Astrocyte (in vitro differentiated cells and primary cell): ENCODE results near the gene ZNF480. TPM values are rescaled to one million over a fixed set of nuclear protein-coding genes. Genes with fewer than 3 reads are reported as not detected.

ENCODE experiments used
- DNase-seq: peaks from one replicate; pipeline ENCODE4 v3.0.0-alpha.2; 2010; ENCODE audit warnings: low read depth
- FAIRE-seq: peaks from 2 replicates; lab custom pipeline; 2011; peaks lifted over from hg19 to GRCh38; lab: Jason Lieb, UNC
- H2AFZ ChIP-seq: 2 replicates; pipeline ENCODE4 v1.6.0; 2012; ENCODE audit warnings: low read depth, low read length, inconsistent platforms
- H3K27ac ChIP-seq: 2 replicates; pipeline ENCODE4 v1.5.1; 2011; ENCODE audit warnings: low read depth, low read length, inconsistent platforms
- H3K27me3 ChIP-seq: 2 replicates; pipeline ENCODE4 v1.6.0; 2011; ENCODE audit warnings: low read length, inconsistent platforms; ENCODE audit not compliant: insufficient read depth
- H3K36me3 ChIP-seq: 2 replicates; pipeline ENCODE4 v1.5.1; 2011; ENCODE audit warnings: low read length, inconsistent platforms; ENCODE audit not compliant: insufficient read depth
- H3K4me1 ChIP-seq: 2 replicates; pipeline ENCODE4 v1.5.1; 2011; ENCODE audit warnings: low read length, inconsistent platforms; ENCODE audit not compliant: insufficient read depth
- H3K4me2 ChIP-seq: 2 replicates; pipeline ENCODE4 v1.6.0; 2012; ENCODE audit warnings: low read length, inconsistent platforms
- H3K4me3 ChIP-seq: 2 replicates; pipeline ENCODE4 v1.5.1; 2011; ENCODE audit warnings: low read depth, mild to moderate bottlenecking, low read length, inconsistent platforms; ENCODE audit not compliant: insufficient read depth
- H3K79me2 ChIP-seq: 2 replicates; pipeline ENCODE4 v1.6.0; 2012; ENCODE audit warnings: mild to moderate bottlenecking, low read length, inconsistent platforms; ENCODE audit not compliant: insufficient read depth
- H3K9ac ChIP-seq: 2 replicates; pipeline ENCODE4 v1.6.0; 2012; ENCODE audit warnings: mild to moderate bottlenecking, low read length, inconsistent platforms
- H3K9me3 ChIP-seq: 2 replicates; pipeline ENCODE4 v1.5.1; 2012; ENCODE audit warnings: low read depth, mild to moderate bottlenecking, low read length, inconsistent platforms; ENCODE audit not compliant: insufficient read depth
- H4K20me1 ChIP-seq: 2 replicates; pipeline ENCODE4 v1.6.0; 2012; ENCODE audit warnings: low read length, inconsistent platforms; ENCODE audit not compliant: insufficient read depth
- H3K27ac Mint-ChIP-seq: one replicate; pipeline ENCODE4 v1.8.0; 2021; ENCODE audit warnings: mild to moderate bottlenecking, mixed read lengths; ENCODE audit not compliant: unreplicated experiment
- H3K27me3 Mint-ChIP-seq: one replicate; pipeline ENCODE4 v1.8.0; 2021; ENCODE audit warnings: low read depth, mixed read lengths; ENCODE audit not compliant: unreplicated experiment
- H3K36me3 Mint-ChIP-seq: one replicate; pipeline ENCODE4 v1.8.0; 2021; ENCODE audit warnings: low read depth, mixed read lengths; ENCODE audit not compliant: unreplicated experiment
- H3K4me1 Mint-ChIP-seq: one replicate; pipeline ENCODE4 v1.8.0; 2021; ENCODE audit warnings: low read depth, mixed read lengths; ENCODE audit not compliant: unreplicated experiment
- H3K4me3 Mint-ChIP-seq: one replicate; pipeline ENCODE4 v1.8.0; 2021; ENCODE audit warnings: mild to moderate bottlenecking, moderate library complexity, mixed read lengths; ENCODE audit not compliant: unreplicated experiment
- H3K9me3 Mint-ChIP-seq: one replicate; pipeline ENCODE4 v1.8.0; 2021; ENCODE audit warnings: mild to moderate bottlenecking, mixed read lengths; ENCODE audit not compliant: unreplicated experiment
- EZH2 ChIP-seq: IDR thresholded peaks from 2 replicates; pipeline ENCODE4 v1.6.1; 2012; ENCODE audit warnings: mild to moderate bottlenecking, low read length, inconsistent platforms; ENCODE audit not compliant: insufficient read depth
- total RNA-seq: library from RNA; stranded (reverse); gene quantifications from 2 replicates; pipeline ENCODE4 v1.2.1, GENCODE V29; 2021
- TF ChIP-seq, protein P1 (sequence below): IDR thresholded peaks from 2 replicates; pipeline ENCODE4 v1.5.1; 2011; ENCODE audit warnings: low read depth, mild to moderate bottlenecking, inconsistent platforms, low read length, moderate library complexity; ENCODE audit not compliant: insufficient read depth

ZNF480 gene
- total RNA-seq, 1 donor from 2014 or later: 12.6 TPM

DNA sequence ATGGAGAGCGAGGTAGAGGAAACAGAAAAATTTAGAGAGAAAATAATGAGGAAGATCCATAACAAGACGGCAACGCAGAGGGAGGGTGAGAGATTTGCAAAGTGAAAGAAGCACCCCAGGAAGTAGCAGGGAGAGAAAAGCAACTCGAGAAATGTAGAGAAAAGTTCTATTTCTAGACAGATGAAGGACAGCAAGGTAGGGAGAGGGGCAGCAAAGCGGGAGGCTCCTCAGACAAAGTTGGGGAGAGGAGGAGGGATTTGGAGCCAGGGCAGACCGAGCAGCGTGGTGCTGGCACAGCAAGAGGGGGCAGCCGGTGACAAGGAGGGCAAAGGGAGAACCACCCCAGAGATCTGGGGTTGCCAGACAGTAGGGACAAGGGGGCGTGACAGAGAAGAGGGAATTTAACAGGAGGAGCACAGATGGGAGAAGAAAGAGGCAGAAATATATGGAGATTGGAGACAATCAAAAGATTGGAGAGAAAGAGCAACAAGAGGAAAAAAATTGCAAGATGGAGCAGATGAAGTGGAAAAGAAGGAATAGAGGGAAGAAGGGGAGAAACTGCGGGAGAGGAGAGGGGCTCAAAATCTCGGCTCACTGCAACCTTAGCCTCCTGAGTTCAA, 26.6 kb upstream of the ZNF480 start:
- H4K20me1 ChIP-seq: peaks cover 17% of the 10 kb centered on the region
- no peak for DNase-seq
- no peak for FAIRE-seq
- peak overlapping the region; percentile 96 for H3K4me3 ChIP-seq
- no peaks in the 10 kb centered on the region for H3K27me3 Mint-ChIP-seq
- peak overlapping the region; percentile 90 for H2AFZ ChIP-seq
- H3K79me2 ChIP-seq: peaks cover 57% of the 10 kb centered on the region
- H3K4me2 ChIP-seq: peak overlapping the region; percentile 91
- peak overlapping the region; percentile 100 for H3K9ac ChIP-seq
- peak overlapping the region; percentile 98 for H3K27ac ChIP-seq
- H3K9me3 Mint-ChIP-seq: peaks cover 10% of the 10 kb centered on the region
- H3K4me1 ChIP-seq: no peaks in the 10 kb centered on the region
- H3K9me3 ChIP-seq: peaks cover 5% of the 10 kb centered on the region
- H3K4me1 Mint-ChIP-seq: peaks cover 14% of the 10 kb centered on the region
- peak overlapping the region; percentile 99 for H3K27ac Mint-ChIP-seq
- TF ChIP-seq EZH2: no peak
- TF ChIP-seq, protein P1, sequence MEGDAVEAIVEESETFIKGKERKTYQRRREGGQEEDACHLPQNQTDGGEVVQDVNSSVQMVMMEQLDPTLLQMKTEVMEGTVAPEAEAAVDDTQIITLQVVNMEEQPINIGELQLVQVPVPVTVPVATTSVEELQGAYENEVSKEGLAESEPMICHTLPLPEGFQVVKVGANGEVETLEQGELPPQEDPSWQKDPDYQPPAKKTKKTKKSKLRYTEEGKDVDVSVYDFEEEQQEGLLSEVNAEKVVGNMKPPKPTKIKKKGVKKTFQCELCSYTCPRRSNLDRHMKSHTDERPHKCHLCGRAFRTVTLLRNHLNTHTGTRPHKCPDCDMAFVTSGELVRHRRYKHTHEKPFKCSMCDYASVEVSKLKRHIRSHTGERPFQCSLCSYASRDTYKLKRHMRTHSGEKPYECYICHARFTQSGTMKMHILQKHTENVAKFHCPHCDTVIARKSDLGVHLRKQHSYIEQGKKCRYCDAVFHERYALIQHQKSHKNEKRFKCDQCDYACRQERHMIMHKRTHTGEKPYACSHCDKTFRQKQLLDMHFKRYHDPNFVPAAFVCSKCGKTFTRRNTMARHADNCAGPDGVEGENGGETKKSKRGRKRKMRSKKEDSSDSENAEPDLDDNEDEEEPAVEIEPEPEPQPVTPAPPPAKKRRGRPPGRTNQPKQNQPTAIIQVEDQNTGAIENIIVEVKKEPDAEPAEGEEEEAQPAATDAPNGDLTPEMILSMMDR: no peak
- H3K4me3 Mint-ChIP-seq: peak overlapping the region; percentile 95
- peaks cover 16% of the 10 kb centered on the region for H3K36me3 Mint-ChIP-seq
- H3K27me3 ChIP-seq: no peaks in the 10 kb centered on the region
- no peaks in the 10 kb centered on the region for H3K36me3 ChIP-seq

DNA sequence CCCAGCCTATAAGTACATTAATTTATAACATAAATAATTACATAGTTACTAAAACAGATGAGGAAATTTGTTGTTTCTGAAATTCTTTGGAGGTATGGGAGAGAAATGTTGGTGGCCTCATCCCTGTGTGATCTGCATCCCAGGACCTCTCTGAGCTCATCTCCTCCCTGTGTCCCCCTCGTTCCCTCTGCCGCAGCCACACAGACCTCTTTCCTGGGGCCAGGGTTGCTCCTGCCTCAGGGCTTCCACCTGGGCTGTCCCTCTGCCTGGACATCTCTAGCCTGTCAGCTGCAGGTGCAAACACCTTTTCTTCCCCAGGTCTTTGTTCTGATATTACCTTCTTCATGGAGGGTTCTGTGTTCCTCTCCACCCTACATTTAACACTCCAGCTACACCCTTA, 23.7 kb upstream of the ZNF480 start:
- H3K9ac ChIP-seq: no peak overlapping the region
- peaks cover 12% of the 10 kb centered on the region for H3K9me3 Mint-ChIP-seq
- H3K79me2 ChIP-seq: peaks cover 85% of the 10 kb centered on the region
- H3K27me3 Mint-ChIP-seq: no peaks in the 10 kb centered on the region
- H3K27me3 ChIP-seq: no peaks in the 10 kb centered on the region
- peaks cover 27% of the 10 kb centered on the region for H3K36me3 Mint-ChIP-seq
- H3K4me3 Mint-ChIP-seq: no peak overlapping the region
- no peak overlapping the region for H3K27ac ChIP-seq
- no peak overlapping the region for H2AFZ ChIP-seq
- no peak overlapping the region for H3K4me3 ChIP-seq
- FAIRE-seq: no peak
- no peak for TF ChIP-seq EZH2
- TF ChIP-seq, protein P1: no peak
- peaks cover 5% of the 10 kb centered on the region for H3K9me3 ChIP-seq
- H3K4me2 ChIP-seq: no peak overlapping the region
- no peak for DNase-seq
- H4K20me1 ChIP-seq: peaks cover 27% of the 10 kb centered on the region
- H3K36me3 ChIP-seq: no peaks in the 10 kb centered on the region
- no peak overlapping the region for H3K27ac Mint-ChIP-seq
- H3K4me1 Mint-ChIP-seq: peaks cover 15% of the 10 kb centered on the region
- H3K4me1 ChIP-seq: no peaks in the 10 kb centered on the region

DNA sequence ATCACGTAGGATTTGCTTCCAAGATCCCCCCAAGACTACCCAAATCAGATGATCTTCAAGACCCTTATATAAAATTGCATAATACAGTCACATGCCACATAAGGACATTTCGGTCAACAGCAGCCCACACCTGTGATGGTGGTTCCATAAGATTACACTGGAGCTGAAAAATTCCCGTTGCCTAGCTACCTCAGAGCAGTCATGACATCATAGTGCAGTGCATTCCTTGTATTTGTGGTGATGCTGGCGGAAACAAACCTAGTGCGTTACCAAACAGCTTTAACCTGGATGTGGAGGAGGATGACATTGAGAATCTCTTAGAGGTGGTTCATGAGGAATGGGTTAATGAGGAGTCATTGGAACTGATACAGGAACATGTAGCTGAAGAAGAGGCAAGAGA, 22.8 kb upstream of the ZNF480 start:
- Histone ChIP-seq H2AFZ (no peak overlapping the region), H3K4me3 (no peak overlapping the region), H3K4me2 (no peak overlapping the region), H3K9ac (no peak overlapping the region), H3K79me2 (peaks cover 94% of the 10 kb centered on the region), H4K20me1 (peaks cover 35% of the 10 kb centered on the region), H3K36me3 (no peaks in the 10 kb centered on the region), H3K27ac (no peak overlapping the region), H3K4me1 (no peaks in the 10 kb centered on the region), H3K27me3 (no peaks in the 10 kb centered on the region), H3K9me3 (peaks cover 5% of the 10 kb centered on the region)
- TF ChIP-seq, protein P1: no peak
- no peak for TF ChIP-seq EZH2
- H3K9me3 Mint-ChIP-seq: peaks cover 12% of the 10 kb centered on the region
- no peak overlapping the region for H3K4me3 Mint-ChIP-seq
- H3K27ac Mint-ChIP-seq: peak overlapping the region; percentile 16
- DNase-seq (no peak), FAIRE-seq (no peak)
- H3K4me1 Mint-ChIP-seq: peaks cover 15% of the 10 kb centered on the region
- H3K36me3 Mint-ChIP-seq: peaks cover 31% of the 10 kb centered on the region
- H3K27me3 Mint-ChIP-seq: no peaks in the 10 kb centered on the region
